H9 (cell line): ENCODE data around the gene MAST2. TPM values are rescaled to one million over a fixed set of nuclear protein-coding genes. Genes with fewer than 3 reads are reported as not detected.

Experiments used
- DNase-seq: peaks from one replicate; pipeline ENCODE4 v3.0.0-alpha.2; 2017
- H2AFZ ChIP-seq: one replicate; pipeline ENCODE4 v1.6.1; 2013; ENCODE audit warnings: mild to moderate bottlenecking, low read length, control low read depth, moderate library complexity
- H2AK5ac ChIP-seq: 2 replicates; pipeline ENCODE4 v1.6.1; 2013; ENCODE audit warnings: low read length, control low read depth, mixed read lengths; ENCODE audit not compliant: insufficient read length
- H2BK120ac ChIP-seq: one replicate; pipeline ENCODE4 v1.6.1; 2013; ENCODE audit warnings: low read depth, mild to moderate bottlenecking, low read length, control low read depth, inconsistent platforms; ENCODE audit not compliant: poor library complexity, severe bottlenecking
- H2BK12ac ChIP-seq: 2 replicates; pipeline ENCODE4 v1.6.1; 2013; ENCODE audit warnings: low read length, control low read depth, mixed read lengths, low read depth; ENCODE audit not compliant: insufficient read length
- H2BK15ac ChIP-seq: 2 replicates; pipeline ENCODE4 v1.6.1; 2013; ENCODE audit warnings: low read depth, low read length, control low read depth
- H2BK20ac ChIP-seq: one replicate; pipeline ENCODE4 v1.6.1; 2013; ENCODE audit warnings: low read depth, mild to moderate bottlenecking, low read length, control low read depth, inconsistent platforms; ENCODE audit not compliant: poor library complexity, severe bottlenecking
- H2BK5ac ChIP-seq: 2 replicates; pipeline ENCODE4 v1.6.1; 2013; ENCODE audit warnings: low read length, control low read depth, mixed read lengths; ENCODE audit not compliant: insufficient read length
- H3K14ac ChIP-seq: 2 replicates; pipeline ENCODE4 v1.6.1; 2013; ENCODE audit warnings: low read length, control low read depth; ENCODE audit not compliant: insufficient read depth
- H3K18ac ChIP-seq: 2 replicates; pipeline ENCODE4 v1.6.1; 2013; ENCODE audit warnings: low read depth, mild to moderate bottlenecking, mixed read lengths, low read length, control low read depth; ENCODE audit not compliant: insufficient read length
- H3K23ac ChIP-seq: 2 replicates; pipeline ENCODE4 v1.6.1; 2013; ENCODE audit warnings: low read length, control low read depth, mixed read lengths, low read depth; ENCODE audit not compliant: insufficient read length
- H3K23me2 ChIP-seq: 2 replicates; pipeline ENCODE4 v1.6.1; 2013; ENCODE audit warnings: low read depth, mild to moderate bottlenecking, mixed read lengths, low read length, control low read depth; ENCODE audit not compliant: insufficient read length, poor library complexity, severe bottlenecking
- H3K27ac ChIP-seq: 2 replicates; pipeline ENCODE4 v1.5.1; 2013; ENCODE audit warnings: low read length, control low read depth, mixed read lengths, low read depth; ENCODE audit not compliant: insufficient read length
- H3K27me3 ChIP-seq: 2 replicates; pipeline ENCODE4 v1.6.1; 2013; ENCODE audit warnings: low read length, control low read depth, inconsistent platforms; ENCODE audit not compliant: insufficient read depth
- H3K4ac ChIP-seq: 2 replicates; pipeline ENCODE4 v1.6.1; 2013; ENCODE audit warnings: low read depth, mild to moderate bottlenecking, control low read depth, inconsistent platforms, low read length, moderate library complexity
- H3K4me1 ChIP-seq: 2 replicates; pipeline ENCODE4 v1.6.1; 2013; ENCODE audit warnings: low read length, control low read depth, inconsistent platforms; ENCODE audit not compliant: insufficient read depth
- H3K4me2 ChIP-seq: 2 replicates; pipeline ENCODE4 v1.6.1; 2013; ENCODE audit warnings: low read length, control low read depth, mixed read lengths; ENCODE audit not compliant: insufficient read length, insufficient read depth
- H3K56ac ChIP-seq: 2 replicates; pipeline ENCODE4 v1.6.1; 2013; ENCODE audit warnings: low read depth, mild to moderate bottlenecking, mixed read lengths, low read length, control low read depth; ENCODE audit not compliant: insufficient read length
- H3K79me1 ChIP-seq: 2 replicates; pipeline ENCODE4 v1.6.1; 2013; ENCODE audit warnings: low read depth, mild to moderate bottlenecking, moderate library complexity, low read length, control low read depth, inconsistent platforms; ENCODE audit not compliant: insufficient read depth, poor library complexity, severe bottlenecking
- H3K79me2 ChIP-seq: 2 replicates; pipeline ENCODE4 v1.6.1; 2013; ENCODE audit warnings: low read length, control low read depth, inconsistent platforms; ENCODE audit not compliant: insufficient read depth
- H3K9ac ChIP-seq: 2 replicates; pipeline ENCODE4 v1.6.1; 2013; ENCODE audit warnings: low read length, control low read depth, mixed read lengths; ENCODE audit not compliant: insufficient read length; ENCODE audit errors: extremely low read depth
- H3K9me3 ChIP-seq: one replicate; pipeline ENCODE4 v1.6.1; 2013; ENCODE audit warnings: low read depth, low read length, inconsistent platforms; ENCODE audit not compliant: control insufficient read depth
- H3T11ph ChIP-seq: one replicate; pipeline ENCODE4 v1.6.1; 2013; ENCODE audit warnings: mild to moderate bottlenecking, low read length, control low read depth, inconsistent platforms
- H4K20me1 ChIP-seq: one replicate; pipeline ENCODE4 v1.6.1; 2013; ENCODE audit not compliant: control insufficient read depth, insufficient read length, insufficient read depth
- H4K5ac ChIP-seq: 2 replicates; pipeline ENCODE4 v1.6.1; 2013; ENCODE audit warnings: low read depth, mild to moderate bottlenecking, mixed read lengths, low read length, control low read depth; ENCODE audit not compliant: insufficient read length
- H4K8ac ChIP-seq: replicated peaks from 2 replicates; pipeline ENCODE4 v1.6.1; 2013; ENCODE audit warnings: low read length, control low read depth, mixed read lengths, low read depth; ENCODE audit not compliant: insufficient read length
- H4K91ac ChIP-seq: 2 replicates; pipeline ENCODE4 v1.6.1; 2013; ENCODE audit warnings: low read depth, mild to moderate bottlenecking, moderate library complexity, mixed read lengths, low read length, control low read depth; ENCODE audit not compliant: insufficient read length
- H3K27ac Mint-ChIP-seq, 3 experiments: 2 replicates in 2 of 3; 3 replicates in 1 of 3; pipeline ENCODE4 v1.8.0; 2020 to 2021; ENCODE audit warnings: mixed read lengths in 3 of 3, mild to moderate bottlenecking in 1 of 3, moderate library complexity in 1 of 3
- H3K27me3 Mint-ChIP-seq: 2 replicates; pipeline ENCODE4 v1.8.0; 2021; ENCODE audit warnings: low read depth, mild to moderate bottlenecking, moderate library complexity, mixed read lengths
- H3K36me3 Mint-ChIP-seq, 3 experiments: 2 replicates in 2 of 3; 3 replicates in 1 of 3; pipeline ENCODE4 v1.8.0; 2020 to 2021; ENCODE audit warnings: low read depth in 3 of 3, mixed read lengths in 3 of 3; ENCODE audit not compliant: insufficient read depth in 1 of 3
- H3K4me1 Mint-ChIP-seq, 2 experiments: 2 replicates each; pipeline ENCODE4 v1.8.0; 2020; ENCODE audit warnings: mixed read lengths in 2 of 2
- H3K4me3 Mint-ChIP-seq, 2 experiments: 2 replicates in 1 of 2; 3 replicates in 1 of 2; pipeline ENCODE4 v1.8.0; 2020 to 2021; ENCODE audit warnings: mild to moderate bottlenecking in 2 of 2, mixed read lengths in 2 of 2, moderate library complexity in 1 of 2
- H3K9me3 Mint-ChIP-seq, 2 experiments: 2 replicates in 1 of 2; 3 replicates in 1 of 2; pipeline ENCODE4 v1.8.0; 2020; ENCODE audit warnings: mild to moderate bottlenecking in 2 of 2, mixed read lengths in 2 of 2, moderate library complexity in 1 of 2
- CTCF ChIP-seq: fragments of 200-600 bp; sonication (generic); conservative IDR thresholded peaks from 3 replicates; pipeline ENCODE4 v1.8.0; 2021; ENCODE audit warnings: antibody characterized with exemption, mild to moderate bottlenecking
- WGBS: extraction: QIAGEN DNeasy Blood & Tissue Kit; methylation state at CpG from one replicate; pipeline ENCODE4 v1.1.7; 2013; ENCODE audit warnings: missing lambda C conversion rate, low lambda C conversion rate, mixed read lengths; ENCODE audit not compliant: insufficient read length; ENCODE audit errors: extremely low coverage; 5-methylcytosine and 5-hydroxymethylcytosine counted together
- total RNA-seq: library from RNA; stranded (reverse); gene quantifications from 2 replicates; pipeline ENCODE4 v1.2.1, GENCODE V29; 2021

The MAST2 gene
- total RNA-seq, 1 experiment from 2014 or later = 28.8 TPM

- no peak for TF ChIP-seq CTCF
- WGBS = no CpG with 5 or more reads among the region's 1 CpG
Measured at GRCh38 chr1:45842786-45843185, 39.4 kb downstream of the MAST2 start.

More at GRCh38 chr1:45842786-45843185, 39.4 kb downstream of the MAST2 start:
- no peaks in the 10 kb centered on the region for H3K9me3 ChIP-seq
- H3K27ac ChIP-seq = no peak overlapping the region
- no peak overlapping the region for H2BK20ac ChIP-seq
- no peak overlapping the region for H3K9ac ChIP-seq
- H3K27me3 Mint-ChIP-seq = no peaks in the 10 kb centered on the region
- DNase-seq = no peak
- no peaks in the 10 kb centered on the region for H3K4me1 ChIP-seq
- no peak overlapping the region for H3K4ac ChIP-seq
- no peak overlapping the region for H4K5ac ChIP-seq
- no peaks in the 10 kb centered on the region for H3K27me3 ChIP-seq
- no peak overlapping the region for H2BK12ac ChIP-seq
- H3K23ac ChIP-seq = no peak overlapping the region
- no peaks in the 10 kb centered on the region for H3K79me1 ChIP-seq
- H2BK15ac ChIP-seq = no peak overlapping the region
- no peak overlapping the region for H2BK120ac ChIP-seq
- H3K56ac ChIP-seq = no peak overlapping the region
- no peaks in the 10 kb centered on the region for H3K23me2 ChIP-seq
- no peak overlapping the region for H2AFZ ChIP-seq
- no peak overlapping the region for H2BK5ac ChIP-seq
- H3K79me2 ChIP-seq = no peaks in the 10 kb centered on the region
- H4K91ac ChIP-seq = no peak overlapping the region
- H3K4me3 Mint-ChIP-seq = no peak overlapping the region
- no peak overlapping the region for H2AK5ac ChIP-seq
- no peak overlapping the region for H3K18ac ChIP-seq
- peaks cover 9% of the 10 kb centered on the region in 2 experiments for H3K4me1 Mint-ChIP-seq
- no peak overlapping the region for H3K14ac ChIP-seq
- peaks cover 0 to 5% (median 4%) of the 10 kb centered on the region in 3 experiments; a peak in 3 of 7 replicates for H3K36me3 Mint-ChIP-seq
- H4K8ac ChIP-seq = no peak overlapping the region
- H3K4me2 ChIP-seq = no peak overlapping the region
- no peaks in the 10 kb centered on the region; a peak in 1 of 5 replicates for H3K9me3 Mint-ChIP-seq
- H3T11ph ChIP-seq = no peak overlapping the region
- no peaks in the 10 kb centered on the region for H4K20me1 ChIP-seq
- no peak overlapping the region; a peak in 1 of 7 replicates for H3K27ac Mint-ChIP-seq
